Neural cell (in vitro differentiated cells): ENCODE measurements around the gene ANKRD44. TPM values are rescaled to one million over a fixed set of nuclear protein-coding genes. Genes with fewer than 3 reads are reported as not detected.

Experiments used
- H2AFZ ChIP-seq: fragments of 200-600, 300-800 bp; sonication (generic), shearing (Covaris generic); 2 replicates; pipeline ENCODE4 v1.6.0; 2014; ENCODE audit warnings: low read depth, mild to moderate bottlenecking, antibody characterized with exemption, low read length, moderate library complexity
- H3F3A ChIP-seq: fragments of 200-600 bp; shearing (Covaris generic); 2 replicates; pipeline ENCODE4 v1.6.1; 2016; ENCODE audit warnings: mild to moderate bottlenecking, moderate library complexity, mixed read lengths, antibody characterized with exemption, low read length; ENCODE audit not compliant: insufficient read depth, poor library complexity, severe bottlenecking
- H3K27ac ChIP-seq: fragments of 200-600, 300-800 bp; sonication (generic), shearing (Covaris generic); 2 replicates; pipeline ENCODE4 v1.5.1; 2014; ENCODE audit warnings: mild to moderate bottlenecking, low read length, moderate library complexity
- H3K27me3 ChIP-seq: fragments of 300-800, 200-600 bp; sonication (generic), shearing (Covaris generic); 2 replicates; pipeline ENCODE4 v1.6.0; 2014; ENCODE audit warnings: mild to moderate bottlenecking, low read depth, low read length, moderate library complexity; ENCODE audit not compliant: insufficient read depth
- H3K36me3 ChIP-seq: fragments of 300-800, 200-600 bp; sonication (generic), shearing (Covaris generic); 2 replicates; pipeline ENCODE4 v1.5.1; 2014; ENCODE audit warnings: mild to moderate bottlenecking, antibody characterized with exemption, low read length, moderate library complexity; ENCODE audit not compliant: insufficient read depth
- H3K4me2 ChIP-seq: fragments of 300-800, 200-600 bp; sonication (generic), shearing (Covaris generic); 2 replicates; pipeline ENCODE4 v1.6.0; 2014; ENCODE audit warnings: mild to moderate bottlenecking, low read length
- H3K4me3 ChIP-seq: fragments of 300-800, 200-600 bp; sonication (generic), shearing (Covaris generic); 2 replicates; pipeline ENCODE4 v1.5.1; 2014; ENCODE audit warnings: mild to moderate bottlenecking, low read length, moderate library complexity
- H3K79me2 ChIP-seq: fragments of 200-600 bp; shearing (Covaris generic); replicated peaks from 2 replicates; pipeline ENCODE4 v1.6.0; 2014; ENCODE audit warnings: mild to moderate bottlenecking, low read length, moderate library complexity; ENCODE audit not compliant: insufficient read depth
- H3K9ac ChIP-seq: fragments of 300-800, 200-600 bp; sonication (generic), shearing (Covaris generic); 2 replicates; pipeline ENCODE4 v1.6.1; 2016; ENCODE audit warnings: mild to moderate bottlenecking, low read length, mixed read lengths
- H3K9me2 ChIP-seq: fragments of 200-600 bp; shearing (Covaris generic); 2 replicates; pipeline ENCODE4 v1.6.1; 2016; ENCODE audit warnings: mild to moderate bottlenecking, low read length, mixed read lengths; ENCODE audit not compliant: insufficient read depth
- H3K9me3 ChIP-seq: fragments of 200-600, 300-800 bp; sonication (generic), shearing (Covaris generic); 2 replicates; pipeline ENCODE4 v1.6.1; 2016; ENCODE audit warnings: mild to moderate bottlenecking, mixed run types, low read length, moderate library complexity, mixed read lengths
- H4K20me1 ChIP-seq: fragments of 200-600 bp; shearing (Covaris generic); 2 replicates; pipeline ENCODE4 v1.6.1; 2016; ENCODE audit warnings: mild to moderate bottlenecking, mixed run types; ENCODE audit not compliant: insufficient read depth
- EP300 ChIP-seq: fragments of 450-650 bp; conservative IDR thresholded peaks from 2 replicates; pipeline ENCODE4 v1.6.1; 2014; ENCODE audit warnings: antibody characterized with exemption, mild to moderate bottlenecking, moderate library complexity; ENCODE audit not compliant: poor library complexity, severe bottlenecking
- EZH2 ChIP-seq: fragments of 200-600, 300-800 bp; shearing (Covaris generic), sonication (generic); IDR thresholded peaks from 2 replicates; pipeline ENCODE4 v1.6.1; 2014; ENCODE audit warnings: antibody characterized with exemption, low read length, borderline replicate concordance, mild to moderate bottlenecking; ENCODE audit not compliant: insufficient read depth, poor library complexity, severe bottlenecking
- MXI1 ChIP-seq: fragments of 450-650 bp; conservative IDR thresholded peaks from 2 replicates; pipeline ENCODE4 v1.6.1; 2014; ENCODE audit warnings: antibody characterized with exemption, mild to moderate bottlenecking; ENCODE audit not compliant: poor library complexity, severe bottlenecking
- POLR2AphosphoS5 ChIP-seq: IDR thresholded peaks from 2 replicates; pipeline ENCODE4 v1.6.1; 2012
- RAD21 ChIP-seq: fragments of 450-650 bp; conservative IDR thresholded peaks from 2 replicates; pipeline ENCODE4 v1.6.1; 2014; ENCODE audit warnings: antibody characterized with exemption, mild to moderate bottlenecking, moderate library complexity
- REST ChIP-seq: IDR thresholded peaks from 2 replicates; pipeline ENCODE4 v1.6.1; 2012; ENCODE audit warnings: borderline replicate concordance
- TAF1 ChIP-seq: IDR thresholded peaks from 2 replicates; pipeline ENCODE4 v1.6.1; 2012; ENCODE audit warnings: low read depth
- polyA plus RNA-seq: library from polyadenylated mRNA; depleted of rRNA; stranded (reverse); fragments of >200 nt; gene quantifications from 2 replicates; pipeline ENCODE4 v1.2.3, GENCODE V29; 2014
- TF ChIP-seq, protein P1 (sequence below): fragments of 450-650 bp; IDR thresholded peaks from 2 replicates; pipeline ENCODE4 v1.5.1; 2014; ENCODE audit warnings: antibody characterized with exemption, mild to moderate bottlenecking, moderate library complexity; ENCODE audit not compliant: poor library complexity, severe bottlenecking

ANKRD44 gene
- polyA plus RNA-seq, 1 donor from 2014 or later, result 94.3 TPM

DNA sequence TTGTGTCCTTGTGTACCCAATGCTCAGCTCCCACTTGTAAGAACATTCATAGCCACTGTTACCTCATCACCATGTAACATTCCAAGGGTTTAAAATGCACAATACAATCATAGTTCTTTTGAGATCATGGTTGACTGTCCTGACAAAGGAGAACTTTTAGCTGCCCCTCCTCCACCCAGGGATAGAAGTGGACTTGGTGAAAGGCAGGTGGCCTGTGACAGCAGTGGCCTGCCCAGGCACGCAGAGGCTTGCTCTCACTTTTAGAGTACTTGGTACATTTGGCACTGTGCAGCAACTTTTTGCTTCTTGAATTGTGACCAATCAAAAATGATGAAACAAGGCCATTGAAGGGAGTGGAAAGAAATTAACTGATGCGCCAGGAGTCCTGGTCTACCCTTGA is 108.7 kb downstream of the ANKRD44 start:
- H2AFZ ChIP-seq, result no peak overlapping the region
- no peak overlapping the region for H3K27ac ChIP-seq
- no peaks in the 10 kb centered on the region for H3K9me3 ChIP-seq
- H3K27me3 ChIP-seq, result no peaks in the 10 kb centered on the region
- H3K4me3 ChIP-seq, result no peak overlapping the region
- H3K36me3 ChIP-seq, result no peaks in the 10 kb centered on the region
- TF ChIP-seq REST (no peak), TAF1 (no peak), EP300 (no peak), MXI1 (no peak)
- no peaks in the 10 kb centered on the region for H3F3A ChIP-seq
- H3K9ac ChIP-seq, result no peak overlapping the region
- H3K4me2 ChIP-seq, result no peak overlapping the region
- no peaks in the 10 kb centered on the region for H3K79me2 ChIP-seq
- H3K9me2 ChIP-seq, result no peaks in the 10 kb centered on the region
- no peaks in the 10 kb centered on the region for H4K20me1 ChIP-seq

DNA sequence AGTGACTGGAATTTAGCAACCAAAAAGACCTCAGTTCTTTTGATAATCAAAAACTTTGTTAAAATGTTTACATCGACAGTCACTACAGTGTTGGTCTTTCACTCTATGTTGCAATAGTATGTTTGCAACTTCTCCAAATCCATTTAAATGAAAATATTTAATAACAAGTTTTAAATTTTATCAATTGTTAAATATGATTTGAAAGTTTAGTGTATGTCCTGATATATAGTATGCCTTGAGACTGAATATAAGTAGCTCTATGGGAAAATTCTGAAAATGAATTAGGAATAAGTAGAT is 109.9 kb downstream of the ANKRD44 start:
- H3K9me3 ChIP-seq, result no peaks in the 10 kb centered on the region
- H3F3A ChIP-seq, result no peaks in the 10 kb centered on the region
- no peaks in the 10 kb centered on the region for H4K20me1 ChIP-seq
- H3K79me2 ChIP-seq, result no peaks in the 10 kb centered on the region
- H3K9ac ChIP-seq, result no peak overlapping the region
- H3K9me2 ChIP-seq, result no peaks in the 10 kb centered on the region
- H3K27me3 ChIP-seq, result no peaks in the 10 kb centered on the region
- no peak overlapping the region for H3K4me2 ChIP-seq
- no peak overlapping the region for H3K27ac ChIP-seq
- no peak overlapping the region for H2AFZ ChIP-seq
- H3K36me3 ChIP-seq, result no peaks in the 10 kb centered on the region
- TF ChIP-seq MXI1 (no peak), REST (no peak), EP300 (no peak)
- no peak overlapping the region for H3K4me3 ChIP-seq

- Histone ChIP-seq H3K9me2 (no peaks in the 10 kb centered on the region), H3K27ac (no peak overlapping the region), H3K36me3 (no peaks in the 10 kb centered on the region), H3K4me3 (no peak overlapping the region), H4K20me1 (no peaks in the 10 kb centered on the region), H3K4me2 (no peak overlapping the region), H2AFZ (no peak overlapping the region), H3K79me2 (no peaks in the 10 kb centered on the region), H3K9me3 (no peaks in the 10 kb centered on the region), H3K27me3 (no peaks in the 10 kb centered on the region), H3F3A (no peaks in the 10 kb centered on the region), H3K9ac (no peak overlapping the region)
- TF ChIP-seq MXI1 (no peak), RAD21 (no peak), TAF1 (no peak), EZH2 (no peak), POLR2AphosphoS5 (no peak), REST (no peak), EP300 (no peak)
- TF ChIP-seq, protein P1, sequence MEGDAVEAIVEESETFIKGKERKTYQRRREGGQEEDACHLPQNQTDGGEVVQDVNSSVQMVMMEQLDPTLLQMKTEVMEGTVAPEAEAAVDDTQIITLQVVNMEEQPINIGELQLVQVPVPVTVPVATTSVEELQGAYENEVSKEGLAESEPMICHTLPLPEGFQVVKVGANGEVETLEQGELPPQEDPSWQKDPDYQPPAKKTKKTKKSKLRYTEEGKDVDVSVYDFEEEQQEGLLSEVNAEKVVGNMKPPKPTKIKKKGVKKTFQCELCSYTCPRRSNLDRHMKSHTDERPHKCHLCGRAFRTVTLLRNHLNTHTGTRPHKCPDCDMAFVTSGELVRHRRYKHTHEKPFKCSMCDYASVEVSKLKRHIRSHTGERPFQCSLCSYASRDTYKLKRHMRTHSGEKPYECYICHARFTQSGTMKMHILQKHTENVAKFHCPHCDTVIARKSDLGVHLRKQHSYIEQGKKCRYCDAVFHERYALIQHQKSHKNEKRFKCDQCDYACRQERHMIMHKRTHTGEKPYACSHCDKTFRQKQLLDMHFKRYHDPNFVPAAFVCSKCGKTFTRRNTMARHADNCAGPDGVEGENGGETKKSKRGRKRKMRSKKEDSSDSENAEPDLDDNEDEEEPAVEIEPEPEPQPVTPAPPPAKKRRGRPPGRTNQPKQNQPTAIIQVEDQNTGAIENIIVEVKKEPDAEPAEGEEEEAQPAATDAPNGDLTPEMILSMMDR, result no peak
These were observed 110.4 kb downstream of the ANKRD44 start for GRCh38 chr2:197200051-197200761.
